Prostate gland (tissue), 2 donors: Measurements from ENCODE around the gene RTKN.

Experiments used
- CTCF ChIP-seq, 4 experiments: fragments of 200-600 bp in 2 of 4; fragments of 450-650 bp in 2 of 4; sonication (generic) in 2 of 4; IDR thresholded peaks; 1 replicate in 3 of 4; 2 replicates in 1 of 4; pipeline ENCODE4 v1.5.1; 2016 to 2019; ENCODE audit warnings: antibody characterized with exemption in 4 of 4, mild to moderate bottlenecking in 2 of 4, moderate library complexity in 2 of 4
- POLR2A ChIP-seq: fragments of 450-650 bp; IDR thresholded peaks from one replicate; pipeline ENCODE4 v1.6.1; 2016; ENCODE audit warnings: antibody characterized with exemption, mild to moderate bottlenecking

GRCh38 chr2:74407682-74408081, 34.1 kb downstream of the RTKN start:
- TF ChIP-seq CTCF (IDR thresholded peaks at IDR 0.05) = no peak
- no peak for TF ChIP-seq POLR2A
